T-helper 2 cell (primary cell): ENCODE results near the gene ACACA.
"Not testable (repeated sequence)": the region's sequence is repeated elsewhere in the genome, so short reads cannot be mapped to it uniquely, and the experiment has no call there.

ENCODE experiments used
- DNase-seq, 5 experiments: peaks; one replicate each; pipeline versions ENCODE4 v3.0.0 to v3.0.0-alpha.2; 2012 to 2022

ACACA gene

DNA sequence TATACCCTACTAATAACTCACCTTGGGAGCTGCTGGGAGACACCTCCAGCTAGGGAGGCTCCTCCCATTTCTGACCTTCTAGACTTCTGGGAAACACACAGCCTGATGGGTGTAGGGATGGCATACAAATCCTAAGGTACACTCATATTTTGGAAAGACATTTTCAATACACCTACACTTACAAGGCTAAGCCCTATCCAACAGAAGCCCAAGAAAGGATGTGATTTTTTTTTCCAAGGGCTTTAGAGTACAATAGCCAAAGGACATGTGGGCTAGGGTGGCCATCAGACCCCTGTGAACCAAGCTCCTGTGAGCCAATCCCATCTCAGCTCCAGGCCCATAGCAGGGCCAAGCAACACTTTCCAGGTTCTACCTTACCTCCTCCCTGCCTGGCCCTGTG, 313.9 kb downstream of the ACACA start:
- no peak for DNase-seq

DNA sequence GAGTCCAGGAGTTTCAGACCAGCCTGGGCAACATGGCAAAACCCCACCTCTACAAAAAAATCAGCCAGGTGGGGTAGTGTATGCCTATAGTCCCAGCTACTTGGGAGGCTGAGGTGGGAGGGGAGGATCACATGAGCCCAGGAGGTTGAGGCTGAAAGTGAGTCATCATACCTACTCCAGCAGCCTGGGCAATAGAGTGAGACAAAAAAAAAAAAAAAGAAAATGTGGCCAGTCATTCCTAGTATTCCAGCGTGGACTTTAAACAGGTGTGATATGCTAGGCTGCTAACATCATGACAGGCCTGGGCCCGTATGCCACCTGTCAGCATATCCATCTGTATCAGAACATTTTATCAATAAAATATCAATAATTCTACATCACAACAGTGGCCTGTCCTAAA, 314.6 kb downstream of the ACACA start:
- DNase-seq = no peak

DNA sequence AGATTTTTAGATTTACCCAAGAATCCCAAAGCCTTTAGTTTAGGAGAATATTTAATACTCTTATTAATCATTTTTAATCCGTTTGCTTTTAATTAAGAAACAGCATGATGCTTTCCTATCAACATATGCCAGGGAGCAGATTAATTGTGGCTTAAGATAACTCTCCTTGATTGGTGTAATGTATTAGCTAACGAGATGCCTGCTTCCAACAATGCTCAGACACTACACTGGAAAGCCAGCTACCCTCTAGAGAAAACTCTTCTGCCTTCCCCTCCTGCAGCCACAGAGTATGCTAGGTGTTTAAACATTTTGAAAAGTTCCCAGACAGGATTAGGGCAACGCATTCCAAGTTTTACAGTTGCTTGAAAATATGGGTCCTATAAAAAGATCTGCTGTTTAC, 315.7 kb downstream of the ACACA start:
- no peak for DNase-seq

DNA sequence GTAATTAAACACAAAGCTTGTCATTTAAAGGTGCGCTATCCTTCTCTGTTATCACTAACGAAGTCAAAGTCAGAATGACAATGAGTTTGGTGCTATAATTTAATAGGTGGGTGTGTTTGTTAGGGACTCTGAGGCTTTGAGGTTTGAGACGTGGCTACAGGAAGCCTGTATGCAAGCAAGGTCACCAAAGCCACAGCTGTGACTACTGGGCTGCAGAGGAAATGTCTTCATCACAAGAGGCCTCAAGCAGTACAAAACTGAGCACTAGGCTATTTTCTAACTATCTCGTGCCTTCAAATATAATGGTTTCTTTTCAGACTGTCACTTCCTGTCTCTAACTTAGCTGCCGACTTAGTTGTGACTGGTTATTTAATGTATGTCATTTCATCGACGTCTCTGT, 316.7 kb downstream of the ACACA start:
- peak in 3 of 5 experiments; percentile 10 to 95 (median 76) for DNase-seq

DNA sequence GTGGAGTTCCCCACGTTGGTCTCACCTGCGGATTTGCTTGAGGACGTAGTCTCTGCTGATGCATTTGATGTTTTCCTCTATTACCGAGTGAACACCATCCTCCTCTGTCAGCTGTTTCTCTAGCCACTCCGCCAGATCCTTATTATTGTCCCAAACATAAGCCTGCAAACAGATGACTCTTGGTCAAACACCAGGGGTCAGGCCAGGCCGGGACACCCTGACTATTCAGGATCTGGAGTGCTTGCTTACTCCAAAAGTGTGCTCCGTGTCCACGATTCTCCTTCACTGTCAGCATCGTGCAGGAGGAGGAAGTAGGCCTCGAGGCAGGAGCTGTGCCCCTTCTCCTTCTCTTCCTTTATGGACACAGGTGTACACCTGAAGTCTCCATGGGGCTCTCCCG, 317.7 kb downstream of the ACACA start:
- DNase-seq = no peak

DNA sequence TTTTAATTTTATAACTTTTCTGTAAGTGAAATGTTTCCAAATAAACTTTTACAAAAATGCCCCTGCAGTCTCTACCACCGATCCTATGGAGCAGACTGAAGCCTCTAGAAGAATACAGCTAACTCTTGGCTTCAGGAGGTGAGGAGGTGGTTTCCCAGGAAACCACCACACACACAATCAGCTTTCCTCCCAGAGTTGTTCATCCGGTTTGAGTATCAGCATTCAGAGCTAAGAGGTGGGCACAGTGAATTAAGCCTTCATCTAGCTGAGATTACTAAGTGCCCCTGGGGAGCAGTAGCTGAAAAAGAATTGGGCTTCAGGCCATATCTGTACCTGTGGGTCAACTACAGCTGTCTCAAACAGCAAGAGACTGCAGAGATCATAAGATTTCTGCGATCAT, 318.2 kb downstream of the ACACA start:
- peak in 2 of 5 experiments; percentile 43 to 63 for DNase-seq

DNA sequence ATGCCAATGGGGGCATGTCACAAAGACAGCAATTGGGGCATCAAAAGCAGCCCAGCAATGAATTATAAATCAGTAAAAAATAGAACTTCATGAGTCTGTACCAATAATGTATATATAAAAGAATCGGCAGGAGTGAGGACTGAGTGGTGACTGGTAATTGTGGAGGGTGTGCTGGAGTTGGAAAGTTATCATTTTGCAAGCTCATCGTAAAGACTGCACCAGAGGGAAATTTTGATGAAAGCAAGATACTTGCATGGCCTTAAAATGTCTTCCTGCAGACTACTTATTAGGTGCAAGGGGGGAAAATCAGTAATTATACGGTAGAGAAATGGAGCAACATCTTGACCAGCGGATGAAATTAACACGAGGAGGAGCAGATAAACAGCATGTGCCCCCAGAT, 319.0 kb downstream of the ACACA start:
- no peak for DNase-seq

DNA sequence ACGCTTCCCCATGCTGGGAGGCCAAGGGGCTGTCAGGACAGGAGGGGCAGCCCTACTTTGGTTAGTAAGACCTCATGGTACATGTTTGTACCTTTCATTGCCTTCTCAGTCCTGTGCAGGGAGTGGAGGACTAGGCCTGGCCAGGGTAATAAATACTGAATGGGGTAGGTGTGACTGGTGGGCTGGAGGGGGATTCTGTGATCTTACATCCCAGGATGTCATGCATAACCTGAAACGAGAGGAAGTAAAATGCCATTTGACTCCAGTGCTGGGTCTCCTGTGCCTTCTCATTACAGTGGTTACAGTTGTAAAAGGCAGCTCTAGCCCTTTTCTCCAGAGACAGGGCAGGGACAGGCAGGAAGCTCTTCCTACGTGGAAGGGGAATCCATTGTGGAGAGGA, 319.7 kb downstream of the ACACA start:
- no peak for DNase-seq

DNA sequence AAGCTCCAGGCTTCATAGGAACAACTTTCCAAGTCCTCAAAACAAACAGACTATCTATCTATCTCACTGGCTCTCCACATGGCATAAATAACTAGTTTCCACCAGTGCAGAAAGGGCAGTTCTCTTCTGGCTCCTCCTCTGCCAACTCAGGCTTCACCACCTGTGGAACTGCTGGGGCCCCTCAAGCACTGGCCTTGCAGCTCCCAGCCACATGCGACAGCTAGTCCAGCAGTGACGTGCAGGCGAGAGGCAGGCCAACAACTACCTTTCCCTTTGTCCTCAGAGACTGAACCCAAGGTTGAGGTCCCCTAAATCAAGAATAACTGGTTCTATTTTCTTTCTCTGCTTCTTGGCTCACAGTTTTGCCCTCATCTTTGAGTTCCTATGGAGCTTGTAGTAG, 320.3 kb downstream of the ACACA start:
- no peak for DNase-seq

DNA sequence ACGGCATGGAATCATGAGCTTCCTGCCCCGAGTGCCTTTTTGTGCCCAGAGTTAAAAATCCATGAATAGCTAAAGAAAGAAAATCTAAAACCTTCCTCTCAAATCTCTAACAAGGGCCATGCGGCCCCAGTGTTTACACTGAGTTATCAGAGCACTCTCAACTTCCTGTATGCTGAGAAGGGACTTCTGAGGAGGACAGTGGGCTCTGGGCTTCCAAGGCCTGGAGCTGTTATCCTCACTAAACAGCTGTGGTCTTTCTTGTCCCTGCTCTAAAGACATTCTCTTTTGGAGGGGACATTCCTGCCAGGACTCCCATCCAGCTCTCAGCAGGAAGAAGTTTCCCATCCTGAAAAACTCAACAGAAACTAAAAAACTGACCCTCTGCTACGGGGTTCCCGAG, 322.3 kb downstream of the ACACA start:
- no peak for DNase-seq

DNA sequence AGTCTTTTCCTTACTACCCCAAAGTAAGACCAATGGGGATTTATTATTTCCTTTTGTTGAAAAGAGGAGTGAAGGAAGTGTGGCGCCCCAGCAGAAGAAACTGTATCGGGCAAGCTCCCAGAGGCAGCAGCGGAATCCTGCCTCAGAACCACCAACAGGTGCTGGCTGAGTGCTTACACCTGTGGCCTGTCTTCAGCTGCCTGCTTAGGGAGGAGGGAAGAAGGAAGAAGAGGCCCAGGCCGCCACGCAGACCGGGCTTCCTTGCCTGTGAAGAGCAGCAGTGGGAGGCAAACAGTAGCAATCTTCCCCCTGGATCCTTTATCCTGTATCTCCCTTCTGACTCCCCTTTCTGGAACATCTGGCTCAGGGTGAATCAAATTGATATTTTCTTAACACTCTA, 323.2 kb downstream of the ACACA start:
- DNase-seq = no peak

DNA sequence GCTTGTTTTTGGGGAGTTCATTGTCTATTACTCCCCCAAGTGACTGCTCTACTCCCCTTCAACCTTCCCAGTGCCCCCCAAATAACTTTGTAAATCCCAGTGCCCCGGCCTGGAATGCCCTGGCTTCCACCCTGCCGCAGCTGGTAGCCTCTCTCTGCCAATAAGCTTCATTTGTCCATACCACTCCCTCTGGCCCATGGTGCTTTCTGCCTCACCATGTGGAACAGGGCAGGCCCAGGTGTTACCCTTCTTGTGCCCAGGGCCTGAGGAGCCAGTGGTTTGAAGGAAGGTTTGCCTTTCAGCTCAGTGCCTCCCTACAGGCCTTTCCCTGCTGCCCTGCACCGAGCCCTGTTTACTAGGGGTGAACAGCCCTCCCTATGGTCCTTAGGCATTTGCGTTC, 323.7 kb downstream of the ACACA start:
- no peak for DNase-seq

DNA sequence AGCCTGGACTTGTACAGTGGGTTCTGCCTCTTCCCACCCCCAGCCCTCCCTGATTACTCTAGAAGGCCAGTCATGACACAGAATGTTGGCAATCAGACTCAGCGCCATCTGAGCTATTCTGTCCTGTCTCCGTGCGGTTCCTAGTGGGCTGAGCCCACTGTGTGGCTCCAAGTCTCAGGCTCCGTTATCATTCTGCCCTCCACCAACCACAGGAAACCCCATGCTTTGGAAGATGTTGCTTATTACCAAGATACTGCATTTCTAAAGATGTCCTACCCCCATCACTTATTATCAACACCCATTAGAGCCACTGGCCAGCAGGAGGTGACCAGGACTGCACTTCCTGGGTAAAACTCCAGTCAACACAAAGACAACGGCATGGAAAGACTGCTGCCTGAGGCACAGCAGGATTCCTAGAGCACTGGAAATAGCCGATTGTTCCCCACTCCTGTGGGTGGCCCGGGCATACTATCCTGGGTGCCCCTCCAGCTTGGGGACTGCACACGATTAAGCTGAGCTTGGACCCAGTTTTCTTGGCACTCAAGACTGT, 324.2 kb downstream of the ACACA start:
- DNase-seq = no peak

DNA sequence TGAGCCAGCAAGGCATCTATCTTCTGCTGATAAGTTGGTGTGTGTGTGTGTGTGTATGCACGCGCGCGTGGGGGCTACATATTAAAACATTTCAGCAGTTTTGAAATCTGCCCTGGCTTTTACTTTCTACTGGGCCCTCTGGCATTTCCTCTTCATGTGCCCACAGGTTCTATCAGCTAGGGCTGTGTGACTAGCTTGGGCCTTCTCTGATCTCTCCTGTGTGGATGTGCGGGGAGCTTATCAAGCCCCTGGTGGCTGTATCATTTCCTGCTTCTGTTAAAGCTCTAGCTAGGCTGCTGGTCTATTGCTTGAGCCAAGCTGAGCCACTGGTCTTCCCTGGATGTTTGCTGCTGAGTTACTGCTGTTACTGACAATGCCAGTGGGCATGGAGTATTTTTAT, 325.3 kb downstream of the ACACA start:
- DNase-seq = peak in 1 of 5 experiments; percentile 23

DNA sequence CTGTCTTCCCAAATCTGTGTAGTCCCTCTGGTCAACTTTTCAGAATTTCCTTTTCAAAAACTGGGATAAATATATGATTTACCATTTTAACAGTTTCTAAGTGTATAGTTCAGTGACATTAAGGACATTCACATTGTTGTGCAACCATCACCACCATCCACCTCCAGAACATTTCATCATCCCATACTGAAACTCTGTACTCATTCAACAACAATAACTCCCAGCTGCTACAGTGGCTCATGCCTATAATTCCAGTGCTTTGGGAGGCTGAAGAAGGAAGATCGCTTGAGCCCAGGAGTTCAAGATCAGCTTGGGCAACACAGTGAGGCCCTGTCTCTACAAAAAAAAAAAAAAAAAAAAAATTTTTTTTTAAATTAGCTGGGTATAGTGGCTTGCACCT, 326.9 kb downstream of the ACACA start:
- DNase-seq = no peak

DNA sequence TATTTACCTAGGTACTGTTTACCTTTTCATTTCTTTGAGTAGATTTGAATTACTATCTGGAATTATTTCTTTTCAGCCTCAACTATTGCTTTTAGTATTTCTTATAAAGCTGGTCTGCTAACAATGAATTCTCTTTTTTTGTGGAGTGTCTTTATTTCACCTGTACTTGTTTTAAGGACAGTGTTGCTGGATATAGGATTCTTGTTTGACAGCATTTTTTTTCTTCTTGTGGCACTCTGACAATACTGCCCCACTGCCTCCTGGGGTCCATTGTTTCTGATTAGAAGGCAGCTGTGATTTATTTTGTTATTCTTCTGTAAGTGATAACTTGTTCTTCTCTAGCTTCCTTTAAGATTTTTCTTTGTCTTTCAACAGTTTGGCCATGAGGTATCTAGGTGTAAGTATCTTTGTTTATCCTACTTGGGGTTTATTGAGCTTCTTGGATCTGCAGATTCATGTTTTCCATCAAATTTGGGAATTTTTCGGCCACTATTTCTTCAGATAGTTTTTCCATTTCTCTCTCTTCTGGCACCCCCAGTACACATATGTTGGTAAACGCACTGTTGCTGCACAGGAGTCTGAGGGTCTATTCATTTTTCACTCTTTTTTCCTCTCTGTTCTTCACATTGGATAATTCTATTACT, 327.4 kb downstream of the ACACA start:
- no peak for DNase-seq

DNA sequence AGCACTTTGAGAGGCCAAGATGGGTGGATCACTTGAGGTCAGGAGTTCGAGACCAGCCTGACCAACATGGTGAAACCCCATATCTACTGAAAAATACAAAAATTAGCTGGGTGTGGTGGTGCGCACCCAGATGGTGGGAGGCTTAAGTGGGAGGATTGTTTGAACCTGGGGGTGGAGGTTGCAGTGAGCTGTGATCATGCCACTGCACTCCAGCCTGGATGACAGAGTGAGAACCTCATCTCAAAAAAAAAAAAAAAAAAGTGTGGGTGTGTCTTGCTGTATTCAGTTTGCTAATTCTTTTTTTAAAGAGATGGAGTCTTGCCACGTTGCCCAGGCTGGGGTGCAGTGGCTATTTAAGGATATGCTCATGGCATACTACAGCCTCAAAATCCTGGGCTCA, 333.2 kb downstream of the ACACA start:
- DNase-seq = not testable (repeated sequence)

DNA sequence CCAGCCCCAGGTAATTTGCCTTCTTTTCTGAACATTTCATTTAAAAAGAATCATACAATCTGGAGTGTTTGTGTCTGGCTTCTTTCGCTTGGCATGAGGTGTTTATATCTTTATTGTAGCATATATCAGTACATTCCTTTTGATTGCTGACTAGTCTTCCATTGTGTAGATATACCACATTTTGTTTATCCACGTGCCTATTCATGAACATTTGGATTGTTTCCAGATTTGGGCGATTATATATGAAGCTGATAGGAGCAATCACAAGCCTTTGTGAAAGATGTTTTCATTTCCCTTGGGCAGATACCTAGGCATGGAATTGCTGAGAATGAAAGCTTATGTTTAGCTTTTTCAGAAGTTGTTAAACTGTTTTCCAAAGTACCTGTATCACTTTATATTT, 337.5 kb downstream of the ACACA start:
- DNase-seq = no peak

DNA sequence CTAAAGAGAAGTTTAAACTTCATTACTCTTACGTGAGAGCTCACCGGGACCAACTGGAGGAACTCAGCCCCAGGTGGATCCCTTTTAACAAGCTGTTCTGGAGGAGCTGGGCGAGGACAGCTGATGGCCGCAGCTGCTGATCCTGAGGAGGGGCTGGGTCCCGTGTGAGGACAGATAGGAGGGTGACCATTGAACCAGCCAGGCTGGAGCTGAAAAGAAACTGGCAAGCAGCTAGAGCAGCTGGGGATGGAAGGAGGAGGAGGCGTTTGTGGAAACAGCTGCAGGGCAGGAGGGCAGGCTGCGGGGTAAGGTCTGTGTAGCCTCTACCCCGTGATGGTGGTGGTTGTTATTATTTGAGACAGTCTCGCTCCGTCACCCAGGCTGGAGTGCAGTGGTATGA, 338.4 kb downstream of the ACACA start:
- DNase-seq = no peak

DNA sequence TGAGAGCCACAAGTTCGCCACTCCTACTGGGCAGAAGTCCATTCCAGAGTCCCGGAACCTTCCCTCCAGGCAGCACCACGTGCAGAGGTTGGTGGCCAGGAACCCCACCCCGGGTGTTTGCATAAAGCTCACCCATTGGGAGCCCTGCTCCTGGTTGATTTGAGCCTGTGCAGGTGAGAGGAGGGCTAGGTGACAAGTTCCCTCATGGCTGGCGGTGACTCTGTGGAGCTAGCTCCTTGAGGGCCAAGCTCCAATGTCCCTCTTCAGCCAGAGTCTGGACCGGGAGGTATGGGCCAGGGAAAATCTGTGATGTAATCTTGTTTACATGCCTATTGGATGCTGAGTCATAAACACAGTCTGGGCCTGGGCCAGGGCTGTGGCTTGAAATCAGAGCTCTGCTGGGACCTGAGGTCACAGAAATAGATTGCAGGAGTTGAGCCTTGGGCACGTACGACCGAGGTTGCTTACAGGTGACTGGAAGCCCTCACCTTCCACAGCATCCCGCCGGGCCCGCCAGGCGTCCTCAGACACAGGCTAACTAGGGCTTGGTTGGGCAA, 339.0 kb downstream of the ACACA start:
- no peak for DNase-seq

DNA sequence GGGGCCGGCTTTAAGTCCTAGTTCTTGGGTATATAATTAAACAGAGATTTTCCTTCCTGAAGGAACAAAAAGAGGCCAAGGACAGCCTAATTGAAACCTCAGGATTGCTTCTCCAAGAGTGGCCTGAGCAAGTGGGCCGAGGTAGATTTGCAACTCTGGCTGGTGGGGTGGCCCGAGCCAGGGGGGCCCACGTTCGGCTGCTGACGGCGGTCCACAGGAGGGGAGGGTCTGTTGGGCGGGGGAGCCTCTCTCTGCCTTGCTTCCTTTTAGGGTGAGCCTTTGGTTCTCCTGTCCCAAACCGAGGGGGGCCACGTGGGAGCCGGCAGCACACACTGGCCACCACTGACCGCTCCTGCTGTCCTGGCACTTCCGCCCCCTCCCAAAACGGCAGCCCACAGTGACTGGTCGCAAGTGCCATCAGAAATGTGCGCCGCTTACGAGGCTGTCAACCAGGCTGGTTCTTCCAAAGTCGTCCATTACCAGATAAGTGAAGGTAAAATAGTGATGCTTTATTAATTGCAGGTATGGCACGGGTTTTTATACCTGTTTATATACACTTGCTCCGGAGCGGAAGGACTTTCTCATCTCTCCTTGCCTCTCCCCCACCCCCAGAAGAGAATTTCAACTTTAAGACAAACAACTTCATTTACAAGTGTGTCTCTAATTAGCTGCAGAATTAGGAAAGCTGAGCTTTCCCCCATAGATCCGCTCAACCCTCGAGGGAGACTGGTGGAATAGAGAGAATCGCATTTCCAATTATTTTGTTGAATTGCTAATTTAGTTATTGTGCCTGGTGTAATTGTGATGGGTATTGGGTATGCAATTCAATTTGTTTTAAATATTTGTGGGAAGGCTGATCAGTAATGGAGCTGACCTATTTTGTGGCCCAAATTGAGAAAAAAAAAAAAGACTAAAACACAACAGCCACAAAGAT, 340.0 kb downstream of the ACACA start:
- no peak for DNase-seq

DNA sequence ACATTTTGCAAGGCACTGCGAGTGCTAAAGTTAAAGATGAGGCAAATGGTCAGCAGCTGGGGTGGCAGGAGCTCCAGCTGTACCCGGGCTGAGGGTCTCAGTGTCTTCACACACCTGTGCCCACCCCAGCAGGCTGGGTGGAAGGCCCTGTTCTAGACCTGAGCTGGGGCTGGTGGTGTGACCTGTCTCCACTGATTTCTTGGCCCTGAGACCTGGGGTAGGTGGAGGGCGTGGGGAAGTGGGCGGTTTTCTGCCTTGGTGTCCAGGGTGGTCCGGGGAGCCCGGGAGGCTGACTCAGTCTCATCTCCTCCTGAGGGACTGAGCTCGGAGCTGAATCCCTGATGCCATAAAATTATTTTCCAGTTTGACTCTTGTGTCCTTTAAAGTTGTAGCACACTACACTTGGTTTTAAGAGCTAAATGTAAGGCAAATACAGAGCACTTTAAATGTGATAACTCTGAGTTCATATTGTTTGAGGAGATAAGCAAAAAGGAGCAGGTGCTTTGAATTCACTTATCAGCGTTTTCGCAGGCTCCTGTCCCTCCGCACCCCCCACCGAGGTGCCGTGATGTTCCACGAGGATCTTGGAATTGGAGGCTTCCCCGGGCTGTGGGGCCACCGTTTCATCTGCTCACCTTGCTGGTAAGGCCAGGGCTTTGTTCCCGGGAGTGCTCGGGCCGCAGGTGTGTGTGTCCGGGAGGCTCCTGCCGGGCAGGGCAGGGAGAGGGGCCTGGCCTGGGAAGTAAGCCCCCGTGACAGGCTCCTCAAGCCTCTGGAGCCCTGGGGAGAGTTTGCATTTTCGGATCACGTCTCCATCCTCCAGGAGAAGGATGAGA, 340.9 kb downstream of the ACACA start:
- DNase-seq = no peak

DNA sequence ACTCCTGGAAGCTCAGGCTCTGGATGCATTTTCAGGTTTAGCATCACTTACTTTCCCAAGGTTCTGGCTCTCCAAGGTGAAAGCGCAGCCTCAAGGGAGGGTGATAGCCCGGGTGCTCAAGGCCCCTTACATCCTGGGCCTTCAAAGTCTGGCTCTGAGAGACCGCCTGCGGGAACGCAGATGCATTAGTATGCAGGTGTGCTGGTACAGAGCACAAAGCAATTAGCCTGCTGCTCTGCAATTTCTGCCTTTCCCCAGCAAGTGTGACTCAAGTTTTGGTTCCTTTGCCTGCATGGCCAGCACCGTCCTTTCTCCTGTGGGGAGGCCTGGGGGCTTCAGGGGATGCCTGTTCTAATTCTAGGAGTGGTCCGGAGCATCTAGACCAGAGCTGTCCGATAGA, 341.7 kb downstream of the ACACA start:
- DNase-seq = no peak
